ENCODE results near the gene GFRA4. TPM values are rescaled to one million over a fixed set of nuclear protein-coding genes. Genes with fewer than 3 reads are reported as not detected.

The GFRA4 gene
- total RNA-seq, 1 experiment from 2014 or later = not detected

GRCh38 chr20:3681352-3681930, 18.2 kb upstream of the GFRA4 start:
- DNase-seq (ENCODE audit: low read depth, low spot score) (no peak), ATAC-seq (no peak)
- Histone ChIP-seq H3K79me2 (ENCODE audit: insufficient read depth, low read length) (no peaks in the 10 kb centered on the region), H4K20me1 (ENCODE audit: insufficient read depth) (no peaks in the 10 kb centered on the region), H2AFZ (ENCODE audit: low read depth, low read length, poor library complexity, severe bottlenecking) (no peak overlapping the region), H3K36me3 (ENCODE audit: control insufficient read depth in 1 of 2, insufficient read depth in 2 of 2, low read length in 2 of 2) (no peaks in the 10 kb centered on the region), H3K9ac (ENCODE audit: low read length) (no peak overlapping the region), H3K9me3 (ENCODE audit: control insufficient read depth in 1 of 2, insufficient read depth in 1 of 2, low read depth in 1 of 2, low read length in 2 of 2) (no peaks in the 10 kb centered on the region), H3K27ac (ENCODE audit: low read depth, low read length) (no peak overlapping the region), H3K4me2 (ENCODE audit: low read length) (no peak overlapping the region), H3K4me3 (replicated peaks in 1 of 2; ENCODE audit: low read depth in 1 of 2, low read length in 2 of 2) (no peak overlapping the region), H3K27me3 (ENCODE audit: insufficient read depth, low read length) (no peaks in the 10 kb centered on the region), H3K9me2 (ENCODE audit: insufficient read depth) (no peaks in the 10 kb centered on the region), H3K4me1 (ENCODE audit: control insufficient read depth in 1 of 2, insufficient read depth in 2 of 2, low read length in 2 of 2) (peaks cover 2 to 13% of the 10 kb centered on the region in 2 experiments; a peak in 2 of 4 replicates)
- BruUV-seq (replicated peaks) = no TSS peak
- CTCF ChIA-PET = no interaction called here
- POLR2A ChIA-PET = no interaction called here
- TF ChIP-seq POLR2AphosphoS5 (IDR thresholded peaks at IDR 0.05; ENCODE audit: low read depth, low read length) (no peak), SRF (IDR thresholded peaks at IDR 0.05; ENCODE audit: low read depth) (no peak), SP1 (IDR thresholded peaks at IDR 0.05; ENCODE audit: low read depth) (no peak)
- RAD21 ChIA-PET (ENCODE audit: low non-redundant PET in 1 of 2, low total read pairs in 2 of 2, uncharacterized antibody in 2 of 2, unreplicated experiment in 2 of 2) = no interaction called here
- intact Hi-C loops (cut with micrococcal nuclease) = no loop called here

- peaks cover 2 to 13% of the 10 kb centered on the region in 2 experiments; a peak in 2 of 4 replicates for H3K4me1 ChIP-seq (ENCODE audit: control insufficient read depth in 1 of 2, insufficient read depth in 2 of 2, low read length in 2 of 2)
- no peaks in the 10 kb centered on the region for H3K79me2 ChIP-seq (ENCODE audit: insufficient read depth, low read length)
- POLR2A ChIA-PET = no interaction called here
- no peak overlapping the region for H3K9ac ChIP-seq (ENCODE audit: low read length)
- TF ChIP-seq SIN3A (IDR thresholded peaks at IDR 0.05; ENCODE audit: low read depth) (no peak), EZH2 (IDR thresholded peaks at IDR 0.05) (no peak), ATF3 (IDR thresholded peaks at IDR 0.05) (no peak), RAD21 (IDR thresholded peaks at IDR 0.05; ENCODE audit: low read depth) (no peak), FOSL1 (IDR thresholded peaks at IDR 0.05; ENCODE audit: low read depth) (no peak), SP1 (IDR thresholded peaks at IDR 0.05; ENCODE audit: low read depth) (no peak), MAX (IDR thresholded peaks at IDR 0.05) (no peak), CTCF (IDR thresholded peaks at IDR 0.05 in 2 of 3, conservative IDR thresholded peaks at IDR 0.05 in 1 of 3; ENCODE audit: borderline replicate concordance in 1 of 3, insufficient read depth in 1 of 3, low read depth in 2 of 3, low read length in 2 of 3) (no peak)
- H3K27me3 ChIP-seq (ENCODE audit: insufficient read depth, low read length) = peaks cover under 1% of the 10 kb centered on the region; the same call in 1 of the 2 replicates
- H2AFZ ChIP-seq (ENCODE audit: low read depth, low read length, poor library complexity, severe bottlenecking) = no peak overlapping the region
- no peaks in the 10 kb centered on the region for H3K36me3 ChIP-seq (ENCODE audit: control insufficient read depth in 1 of 2, insufficient read depth in 2 of 2, low read length in 2 of 2)
- no peaks in the 10 kb centered on the region for H4K20me1 ChIP-seq (ENCODE audit: insufficient read depth)
- no peak overlapping the region for H3K4me3 ChIP-seq (replicated peaks in 1 of 2; ENCODE audit: low read depth in 1 of 2, low read length in 2 of 2)
- H3K27ac ChIP-seq (ENCODE audit: low read depth, low read length) = no peak overlapping the region
- DNase-seq (ENCODE audit: low read depth, low spot score) (no peak), ATAC-seq (no peak)
- RAD21 ChIA-PET (ENCODE audit: low non-redundant PET in 1 of 2, low total read pairs in 2 of 2, uncharacterized antibody in 2 of 2, unreplicated experiment in 2 of 2) = no interaction called here
- H3K4me2 ChIP-seq (ENCODE audit: low read length) = peak overlapping the region; percentile 17; the same call in 1 of the 2 replicates
- no peaks in the 10 kb centered on the region for H3K9me3 ChIP-seq (ENCODE audit: control insufficient read depth in 1 of 2, insufficient read depth in 1 of 2, low read depth in 1 of 2, low read length in 2 of 2)
- no peaks in the 10 kb centered on the region for H3K9me2 ChIP-seq (ENCODE audit: insufficient read depth)
- CTCF ChIA-PET = no interaction called here
- intact Hi-C loops (cut with micrococcal nuclease) = no loop called here
- no TSS peak for BruUV-seq (replicated peaks)
These were observed 17.6 kb upstream of the GFRA4 start for GRCh38 chr20:3680701-3681351.
